ENCODE measurements around the gene EGLN3. TPM values are rescaled to one million over a fixed set of nuclear protein-coding genes. Genes with fewer than 3 reads are reported as not detected.

EGLN3 gene
- total and polyA plus RNA-seq, 2 experiments from 2014 or later: 26.6 to 33.1 TPM

DNA sequence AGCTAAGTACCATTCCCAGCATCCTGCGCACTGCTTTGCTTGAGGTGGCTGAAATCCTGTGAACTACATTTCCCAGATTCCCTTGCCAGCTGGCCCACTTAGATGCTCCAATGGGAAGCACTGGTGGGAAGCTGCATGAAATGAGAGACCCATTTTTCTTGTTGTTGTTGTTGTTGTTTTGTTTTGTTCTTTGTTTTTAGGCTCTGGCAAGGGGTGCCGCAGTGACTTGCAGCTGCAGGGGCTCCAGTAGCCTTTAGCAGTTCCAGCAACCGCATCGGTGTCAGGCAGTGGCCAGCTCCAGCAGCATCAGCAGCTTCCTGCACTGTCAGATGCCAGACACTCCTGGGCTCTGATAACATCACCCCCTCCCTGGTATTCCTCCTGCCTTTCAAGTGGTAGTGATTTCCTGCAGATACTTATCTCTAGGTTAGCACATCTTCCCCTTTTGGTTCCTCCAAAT, 8.8 kb upstream of the EGLN3 start:
- no peaks in the 10 kb centered on the region for H3K9me3 ChIP-seq (ENCODE audit: low read depth)
- TF ChIP-seq, protein P1, sequence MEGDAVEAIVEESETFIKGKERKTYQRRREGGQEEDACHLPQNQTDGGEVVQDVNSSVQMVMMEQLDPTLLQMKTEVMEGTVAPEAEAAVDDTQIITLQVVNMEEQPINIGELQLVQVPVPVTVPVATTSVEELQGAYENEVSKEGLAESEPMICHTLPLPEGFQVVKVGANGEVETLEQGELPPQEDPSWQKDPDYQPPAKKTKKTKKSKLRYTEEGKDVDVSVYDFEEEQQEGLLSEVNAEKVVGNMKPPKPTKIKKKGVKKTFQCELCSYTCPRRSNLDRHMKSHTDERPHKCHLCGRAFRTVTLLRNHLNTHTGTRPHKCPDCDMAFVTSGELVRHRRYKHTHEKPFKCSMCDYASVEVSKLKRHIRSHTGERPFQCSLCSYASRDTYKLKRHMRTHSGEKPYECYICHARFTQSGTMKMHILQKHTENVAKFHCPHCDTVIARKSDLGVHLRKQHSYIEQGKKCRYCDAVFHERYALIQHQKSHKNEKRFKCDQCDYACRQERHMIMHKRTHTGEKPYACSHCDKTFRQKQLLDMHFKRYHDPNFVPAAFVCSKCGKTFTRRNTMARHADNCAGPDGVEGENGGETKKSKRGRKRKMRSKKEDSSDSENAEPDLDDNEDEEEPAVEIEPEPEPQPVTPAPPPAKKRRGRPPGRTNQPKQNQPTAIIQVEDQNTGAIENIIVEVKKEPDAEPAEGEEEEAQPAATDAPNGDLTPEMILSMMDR (IDR thresholded peaks at IDR 0.05; ENCODE audit: low read depth, low read length): no peak
- H3K4me1 ChIP-seq (ENCODE audit: low read depth): peaks cover 6% of the 10 kb centered on the region
- H3K4me3 ChIP-seq: no peak overlapping the region
- H3K27me3 ChIP-seq: no peaks in the 10 kb centered on the region
- H3K27ac ChIP-seq: no peak overlapping the region
- DNase-seq (ENCODE audit: low read depth in 1 of 2, low spot score in 1 of 2): peak in 1 of 2 donors; percentile 40
- no peaks in the 10 kb centered on the region for H3K36me3 ChIP-seq

DNA sequence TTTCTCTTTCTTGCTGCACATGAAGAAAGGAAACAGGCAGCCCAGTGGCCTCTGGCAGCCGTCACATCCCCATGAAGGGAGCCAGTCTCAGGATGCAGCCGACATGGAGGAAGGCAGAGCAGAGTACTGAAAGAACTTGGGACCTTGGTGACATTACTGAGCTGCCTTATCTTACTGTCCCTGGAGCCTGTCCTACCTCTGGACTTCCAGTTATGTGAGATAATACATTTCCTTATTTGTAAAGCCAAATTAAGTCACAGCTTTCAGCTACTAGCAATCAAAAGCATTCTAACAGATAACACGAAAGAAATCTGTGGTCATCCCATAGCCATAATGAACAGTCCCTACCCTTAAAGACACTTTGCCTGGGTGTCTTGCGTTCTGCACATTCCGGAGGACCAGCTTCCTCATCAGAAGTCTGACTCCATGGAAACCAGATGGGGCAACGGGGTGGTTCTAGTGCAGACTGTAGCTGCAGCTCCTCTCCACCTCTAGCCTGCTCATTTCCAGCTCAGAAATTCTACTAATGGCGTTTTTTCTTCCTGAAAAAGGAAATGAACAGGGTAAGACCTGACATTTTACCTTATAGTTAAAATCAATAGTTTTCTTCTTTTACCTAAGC, 7.8 kb upstream of the EGLN3 start:
- no peak overlapping the region for H3K4me3 ChIP-seq
- H3K9me3 ChIP-seq (ENCODE audit: low read depth): no peaks in the 10 kb centered on the region
- no peaks in the 10 kb centered on the region for H3K36me3 ChIP-seq
- no peak for DNase-seq (ENCODE audit: low read depth in 1 of 2, low spot score in 1 of 2)
- H3K4me1 ChIP-seq (ENCODE audit: low read depth): peaks cover 6% of the 10 kb centered on the region
- TF ChIP-seq, protein P1 (IDR thresholded peaks at IDR 0.05; ENCODE audit: low read depth, low read length): no peak
- H3K27me3 ChIP-seq: no peaks in the 10 kb centered on the region
- H3K27ac ChIP-seq: no peak overlapping the region

DNA sequence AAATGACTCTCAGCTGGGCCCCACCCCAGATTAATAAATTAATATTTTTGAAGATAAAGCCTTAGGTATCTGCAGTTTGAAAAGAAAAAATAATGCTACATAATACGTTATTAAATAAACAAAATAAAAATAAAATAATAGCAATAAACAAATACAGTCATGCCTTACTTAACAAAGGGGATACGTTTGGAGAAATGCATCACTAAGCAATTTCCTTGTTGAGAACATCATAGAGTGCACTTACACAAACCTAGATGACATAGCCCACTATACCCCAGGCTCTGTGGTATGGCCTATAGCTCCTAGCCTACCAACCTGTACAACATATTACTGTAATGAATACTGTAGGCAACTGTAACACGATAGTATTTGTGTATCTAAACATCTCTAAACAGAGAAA, 7.1 kb upstream of the EGLN3 start:
- no peaks in the 10 kb centered on the region for H3K27me3 ChIP-seq
- no peak for DNase-seq (ENCODE audit: low read depth in 1 of 2, low spot score in 1 of 2)
- H3K36me3 ChIP-seq: no peaks in the 10 kb centered on the region
- TF ChIP-seq, protein P1 (IDR thresholded peaks at IDR 0.05; ENCODE audit: low read depth, low read length): no peak
- H3K4me1 ChIP-seq (ENCODE audit: low read depth): peaks cover 6% of the 10 kb centered on the region
- no peak overlapping the region for H3K4me3 ChIP-seq
- H3K9me3 ChIP-seq (ENCODE audit: low read depth): no peaks in the 10 kb centered on the region
- no peak overlapping the region for H3K27ac ChIP-seq

DNA sequence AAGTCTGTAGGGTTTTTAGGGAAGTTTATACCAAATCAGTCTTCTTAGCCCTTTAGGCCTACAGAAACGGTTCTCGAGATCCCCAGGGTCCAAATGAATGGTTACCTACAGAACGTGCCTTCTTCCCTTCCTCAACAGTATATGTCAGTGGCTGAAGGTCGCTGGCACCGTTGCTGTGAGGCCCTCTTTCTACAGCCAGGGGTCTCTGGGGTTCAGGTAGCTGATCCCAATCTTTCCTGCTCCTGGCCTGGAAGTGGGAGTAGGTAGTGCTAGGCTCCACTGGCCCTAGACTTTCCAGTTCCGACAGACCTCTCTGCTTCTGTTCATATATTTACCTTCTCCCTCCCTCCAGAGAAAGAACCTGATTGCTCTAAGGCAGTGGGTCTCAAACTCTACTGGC, 6.4 kb upstream of the EGLN3 start:
- Histone ChIP-seq H3K9me3 (ENCODE audit: low read depth) (no peaks in the 10 kb centered on the region), H3K4me1 (ENCODE audit: low read depth) (peaks cover 6% of the 10 kb centered on the region), H3K27me3 (no peaks in the 10 kb centered on the region), H3K4me3 (no peak overlapping the region), H3K27ac (no peak overlapping the region), H3K36me3 (no peaks in the 10 kb centered on the region)
- DNase-seq (ENCODE audit: low read depth in 1 of 2, low spot score in 1 of 2): no peak
- TF ChIP-seq, protein P1 (IDR thresholded peaks at IDR 0.05; ENCODE audit: low read depth, low read length): no peak

DNA sequence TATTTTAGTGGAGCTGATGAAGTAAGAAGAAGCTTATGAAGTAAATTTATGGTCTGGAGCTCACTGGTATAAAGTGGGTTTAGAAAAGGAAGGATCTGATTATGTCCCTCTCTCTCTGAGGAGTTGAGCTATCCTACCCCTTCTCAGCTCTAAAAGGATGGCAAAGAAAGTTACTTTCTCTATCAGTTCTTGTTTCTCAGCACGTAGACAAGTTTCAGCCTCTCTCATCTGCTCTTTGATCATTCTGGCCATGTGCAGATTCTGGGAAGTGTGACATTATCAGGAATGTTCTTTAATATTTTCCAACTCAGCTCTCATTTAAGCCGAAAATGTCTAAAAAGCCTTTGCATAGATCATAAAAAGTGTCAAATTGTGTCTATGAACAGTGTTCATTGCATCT, 5.8 kb upstream of the EGLN3 start:
- H3K27ac ChIP-seq: no peak overlapping the region
- no peak for DNase-seq (ENCODE audit: low read depth in 1 of 2, low spot score in 1 of 2)
- H3K27me3 ChIP-seq: no peaks in the 10 kb centered on the region
- H3K4me3 ChIP-seq: no peak overlapping the region
- H3K4me1 ChIP-seq (ENCODE audit: low read depth): peaks cover 6% of the 10 kb centered on the region
- no peaks in the 10 kb centered on the region for H3K36me3 ChIP-seq
- H3K9me3 ChIP-seq (ENCODE audit: low read depth): no peaks in the 10 kb centered on the region
- TF ChIP-seq, protein P1 (IDR thresholded peaks at IDR 0.05; ENCODE audit: low read depth, low read length): no peak
